NCI-H2196 (cell line): ENCODE data around the gene ATRN.
A peak's percentile ranks its signal among the peaks of the same experiment; 100 is the strongest.
"Not testable (repeated sequence)": the region's sequence is repeated elsewhere in the genome, so short reads cannot be mapped to it uniquely, and the experiment has no call there.

Source experiments
- DNase-seq: peaks from one replicate; lab custom pipeline; 2025; ENCODE audit not compliant: unreplicated experiment; lab: John Stamatoyannopoulos, UW

ATRN gene

DNA sequence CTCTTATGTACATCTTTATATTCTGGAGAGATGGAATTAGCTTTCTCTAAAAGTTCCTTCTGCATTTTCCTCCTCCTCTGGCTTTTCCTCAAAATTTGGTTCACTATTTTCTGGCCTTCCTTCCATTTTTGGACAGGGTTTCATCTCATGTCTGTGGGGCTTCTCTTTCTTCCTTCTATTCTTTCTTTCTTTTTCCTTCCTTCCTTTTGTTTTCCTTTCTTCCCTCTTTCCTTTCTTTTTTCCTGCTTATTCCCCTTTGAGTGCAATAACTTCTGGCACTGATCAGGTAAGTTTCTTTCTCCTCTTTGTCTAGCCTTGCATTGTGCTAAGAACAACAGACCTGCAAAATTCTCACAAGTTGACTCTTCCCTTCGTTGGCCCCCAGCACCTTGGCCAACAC is 5.5 kb upstream of the ATRN start:
- DNase-seq, result no peak

- no peak for DNase-seq
Measured at GRCh38 chr20:3470208-3470626, 601 bp upstream of the ATRN start.

GRCh38 chr20:3471397-3472021 is 691 bp downstream of the ATRN start:
- DNase-seq, result no peak

DNA sequence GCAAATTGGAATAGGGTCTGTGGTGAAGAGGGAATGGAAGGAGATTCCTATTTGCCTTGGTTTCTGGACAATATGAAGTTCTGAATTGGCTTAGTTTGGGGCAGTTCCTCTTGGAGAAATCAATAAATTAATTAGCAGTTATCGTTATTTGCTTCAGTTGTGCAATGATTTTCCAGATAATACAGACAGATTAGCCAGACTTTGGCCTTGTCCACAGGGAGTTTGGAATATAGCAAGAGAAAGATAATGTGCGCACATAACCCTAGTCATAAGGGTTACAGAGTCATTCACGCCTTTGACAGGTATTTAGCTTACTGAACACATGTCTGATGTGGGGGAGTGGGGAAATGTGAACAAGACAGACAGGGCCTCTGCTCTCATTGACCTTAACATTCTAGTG is 1.3 kb downstream of the ATRN start:
- DNase-seq, result no peak

GRCh38 chr20:3473324-3473723 is 2.5 kb downstream of the ATRN start:
- no peak for DNase-seq

DNA sequence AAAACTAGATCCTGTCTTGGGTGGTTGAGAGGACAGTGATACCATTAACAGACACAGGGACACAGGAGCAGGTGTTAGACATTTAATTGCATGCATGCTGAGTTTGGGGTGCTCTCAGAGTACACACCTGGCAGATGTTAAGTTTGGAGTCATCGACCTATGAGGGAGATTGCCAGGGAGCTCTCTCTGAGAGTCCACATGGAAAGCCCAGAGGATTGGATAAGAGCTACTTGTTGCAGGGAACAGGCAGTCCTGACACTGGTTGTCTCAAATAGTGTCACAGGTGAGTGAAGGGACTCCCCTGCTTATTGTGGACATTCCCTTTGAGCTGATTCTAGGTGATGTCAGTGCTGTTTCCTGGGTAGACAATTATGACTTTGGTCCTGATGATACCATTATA is 3.1 kb downstream of the ATRN start:
- DNase-seq, result peak; percentile 34

GRCh38 chr20:3477003-3477860 is 6.4 kb downstream of the ATRN start:
- DNase-seq, result not testable (repeated sequence)

DNA sequence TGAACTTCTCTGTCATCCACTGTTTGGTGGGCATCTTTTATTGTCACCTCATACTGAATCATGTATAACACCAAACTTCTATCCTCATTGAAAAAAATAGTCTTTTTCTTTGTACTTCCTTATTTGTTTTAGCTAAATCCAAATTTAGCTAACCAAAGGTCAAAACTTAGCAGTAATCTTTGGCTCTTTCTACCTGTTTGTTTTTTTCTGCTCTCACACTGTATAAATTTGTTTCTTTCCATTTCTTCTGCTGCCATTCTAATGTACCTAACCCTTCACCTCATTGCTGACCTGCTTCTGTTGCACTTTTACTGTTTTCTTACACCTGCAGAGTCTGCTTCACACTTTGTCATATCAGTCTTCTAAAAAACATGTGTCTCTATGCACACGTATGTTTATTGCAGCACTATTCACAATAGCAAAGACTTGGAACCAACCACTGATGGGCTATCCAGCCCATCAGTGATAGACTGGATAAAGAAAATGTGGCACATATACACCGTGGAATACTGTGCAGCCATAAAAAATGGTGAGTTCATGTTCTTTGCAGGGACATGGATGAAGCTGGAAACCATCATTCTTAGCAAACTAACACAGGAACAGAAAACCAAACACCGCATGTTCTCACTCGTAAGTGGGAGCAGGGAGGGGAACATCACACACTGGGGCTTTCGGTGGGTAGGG is 7.2 kb downstream of the ATRN start:
- no peak for DNase-seq

DNA sequence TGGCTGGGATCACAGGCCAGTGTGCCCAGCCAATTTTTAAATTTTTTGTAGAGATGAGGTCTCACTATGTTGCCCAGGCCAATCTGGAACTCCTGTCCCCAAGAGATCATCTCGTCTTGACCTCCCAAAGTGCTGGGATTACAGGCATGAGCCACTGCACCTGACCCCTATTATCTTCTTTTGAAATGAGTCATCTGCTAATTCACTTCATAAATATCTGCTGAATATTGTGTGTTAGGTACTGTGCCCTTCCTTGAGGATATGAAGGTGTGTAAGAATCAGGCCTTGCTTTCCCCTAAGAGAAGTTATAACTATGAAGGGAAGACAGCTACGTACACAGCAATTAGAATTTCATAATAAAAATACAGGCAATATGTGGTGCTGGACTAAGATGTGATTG is 8.2 kb downstream of the ATRN start:
- no peak for DNase-seq

- no peak for DNase-seq
Measured at GRCh38 chr20:3479759-3480615, 9.2 kb downstream of the ATRN start.

GRCh38 chr20:3483309-3483708 is 12.5 kb downstream of the ATRN start:
- DNase-seq, result no peak

GRCh38 chr20:3483784-3484183 is 13.0 kb downstream of the ATRN start:
- DNase-seq, result no peak

DNA sequence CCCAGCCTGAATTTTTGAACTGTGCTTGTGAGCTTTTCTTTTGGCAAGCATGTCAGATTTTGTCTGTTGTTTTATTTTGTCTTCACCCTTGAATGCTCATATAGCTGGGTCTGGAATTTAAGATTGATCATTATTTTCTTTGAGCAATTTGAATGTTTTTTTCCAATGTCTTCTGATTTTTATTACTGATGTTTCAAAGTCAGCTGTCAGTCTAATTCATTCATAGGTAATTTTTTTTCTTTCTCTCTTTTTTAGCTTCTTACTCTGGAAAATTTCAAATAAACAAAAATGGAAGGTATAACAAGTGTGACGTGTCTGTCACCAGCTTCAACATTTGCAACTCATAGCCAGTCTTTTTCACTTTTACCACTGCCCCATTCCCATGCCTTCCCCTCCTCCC is 15.1 kb downstream of the ATRN start:
- DNase-seq, result no peak

- no peak for DNase-seq
Measured at GRCh38 chr20:3486850-3487249, 16.0 kb downstream of the ATRN start.

GRCh38 chr20:3492669-3493068 is 21.9 kb downstream of the ATRN start:
- DNase-seq, result no peak

DNA sequence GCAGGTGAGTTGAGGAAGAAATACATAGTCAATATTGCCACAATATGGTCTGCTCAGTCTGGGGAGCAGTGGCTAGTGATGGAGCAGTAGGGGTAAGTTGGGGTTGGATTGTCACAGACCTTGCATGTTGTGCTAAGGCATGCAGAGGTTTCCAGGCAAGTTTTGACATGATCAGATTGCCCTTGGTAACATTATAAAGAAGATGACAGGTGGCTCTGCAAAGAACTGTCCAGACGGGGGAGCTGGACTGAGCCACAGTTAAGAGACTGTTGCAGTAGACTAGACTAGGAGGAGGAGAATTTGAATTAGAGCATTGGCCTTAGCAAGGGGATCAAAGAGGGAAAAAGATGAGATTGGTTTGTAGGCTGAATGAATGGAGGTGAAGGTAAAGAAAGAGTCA is 23.4 kb downstream of the ATRN start:
- DNase-seq, result no peak

- no peak for DNase-seq
Measured at GRCh38 chr20:3502878-3503277, 32.1 kb downstream of the ATRN start.

GRCh38 chr20:3505148-3505547 is 34.3 kb downstream of the ATRN start:
- DNase-seq, result no peak

DNA sequence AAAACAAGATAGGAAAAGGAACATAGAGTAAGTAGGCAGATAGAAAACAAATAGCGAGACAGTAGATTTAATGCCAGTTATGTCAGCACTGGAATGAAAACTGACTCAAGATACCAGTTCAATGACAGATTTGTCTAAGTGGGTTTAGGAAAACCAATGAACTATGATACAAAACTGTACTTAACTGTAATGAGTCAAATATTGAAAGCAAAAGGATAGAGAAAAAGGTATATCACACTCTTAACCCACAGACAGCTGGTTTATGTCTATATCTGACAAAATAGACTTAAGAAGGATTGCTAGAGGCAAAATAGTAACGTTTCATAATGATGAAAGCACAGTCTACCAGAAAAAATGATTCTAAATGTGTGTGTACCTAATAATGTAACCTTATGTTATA is 38.2 kb downstream of the ATRN start:
- no peak for DNase-seq

GRCh38 chr20:3510110-3510509 is 39.3 kb downstream of the ATRN start:
- no peak for DNase-seq

GRCh38 chr20:3512239-3512638 is 41.4 kb downstream of the ATRN start:
- not testable (repeated sequence) for DNase-seq
